ENCODE results near the gene VEPH1.

The VEPH1 gene

DNA sequence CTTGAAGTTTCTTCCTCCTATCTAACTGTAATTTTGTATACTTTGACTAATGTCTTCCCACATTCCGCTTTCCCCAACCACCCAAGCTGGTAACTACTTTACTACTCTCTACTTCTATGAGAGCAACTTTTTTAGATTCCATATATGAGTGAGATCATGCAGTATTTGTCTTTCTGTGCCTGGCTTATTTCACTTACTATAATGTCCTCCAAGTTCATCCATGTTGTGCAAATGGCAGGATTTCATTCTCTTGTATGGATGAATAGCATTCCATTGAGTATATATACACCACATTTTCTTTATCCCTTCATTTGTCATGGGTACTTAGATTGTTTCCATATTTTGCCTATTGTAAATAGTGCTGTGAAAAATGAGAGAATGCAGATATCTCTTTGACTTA, 264.8 kb downstream of the VEPH1 start:
- H3K9ac ChIP-seq (ENCODE audit: low read depth, low read length): no peak overlapping the region
- ATAC-seq (ENCODE audit: insufficient read depth, low read depth) (no peak), DNase-seq (no peak)
- no peak overlapping the region for H3K4me3 ChIP-seq (ENCODE audit: low read depth in 1 of 2, low read length in 2 of 2)
- H2AFZ ChIP-seq (ENCODE audit: low read depth, low read length): no peak overlapping the region
- no peaks in the 10 kb centered on the region for H3K4me1 ChIP-seq (ENCODE audit: insufficient read depth, low read length)
- no peaks in the 10 kb centered on the region for H3K9me3 ChIP-seq (ENCODE audit: insufficient read depth, low read length, severe bottlenecking)
- no peaks in the 10 kb centered on the region for H4K20me1 ChIP-seq (ENCODE audit: insufficient read depth, low read length)
- no peaks in the 10 kb centered on the region for H3K79me2 ChIP-seq (ENCODE audit: insufficient read depth, low read length)
- H3K36me3 ChIP-seq (ENCODE audit: insufficient read depth, low read length): no peaks in the 10 kb centered on the region
- no peak overlapping the region for H3K4me2 ChIP-seq (ENCODE audit: insufficient read depth, low read length)
- no peak overlapping the region for H3K27ac ChIP-seq (ENCODE audit: low read length)
- no peaks in the 10 kb centered on the region for H3K27me3 ChIP-seq (ENCODE audit: insufficient read depth, low read length, poor library complexity)
- TF ChIP-seq, protein P1, sequence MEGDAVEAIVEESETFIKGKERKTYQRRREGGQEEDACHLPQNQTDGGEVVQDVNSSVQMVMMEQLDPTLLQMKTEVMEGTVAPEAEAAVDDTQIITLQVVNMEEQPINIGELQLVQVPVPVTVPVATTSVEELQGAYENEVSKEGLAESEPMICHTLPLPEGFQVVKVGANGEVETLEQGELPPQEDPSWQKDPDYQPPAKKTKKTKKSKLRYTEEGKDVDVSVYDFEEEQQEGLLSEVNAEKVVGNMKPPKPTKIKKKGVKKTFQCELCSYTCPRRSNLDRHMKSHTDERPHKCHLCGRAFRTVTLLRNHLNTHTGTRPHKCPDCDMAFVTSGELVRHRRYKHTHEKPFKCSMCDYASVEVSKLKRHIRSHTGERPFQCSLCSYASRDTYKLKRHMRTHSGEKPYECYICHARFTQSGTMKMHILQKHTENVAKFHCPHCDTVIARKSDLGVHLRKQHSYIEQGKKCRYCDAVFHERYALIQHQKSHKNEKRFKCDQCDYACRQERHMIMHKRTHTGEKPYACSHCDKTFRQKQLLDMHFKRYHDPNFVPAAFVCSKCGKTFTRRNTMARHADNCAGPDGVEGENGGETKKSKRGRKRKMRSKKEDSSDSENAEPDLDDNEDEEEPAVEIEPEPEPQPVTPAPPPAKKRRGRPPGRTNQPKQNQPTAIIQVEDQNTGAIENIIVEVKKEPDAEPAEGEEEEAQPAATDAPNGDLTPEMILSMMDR (IDR thresholded peaks at IDR 0.05; ENCODE audit: borderline replicate concordance, extremely low read depth, low read length, poor library complexity, severe bottlenecking): no peak
- TF ChIP-seq EZH2 (IDR thresholded peaks at IDR 0.05; ENCODE audit: borderline replicate concordance, low read depth, low read length, severe bottlenecking): no peak

- no peaks in the 10 kb centered on the region for H3K4me1 ChIP-seq (ENCODE audit: insufficient read depth, low read length)
- H3K79me2 ChIP-seq (ENCODE audit: insufficient read depth, low read length): no peaks in the 10 kb centered on the region
- DNase-seq (no peak), ATAC-seq (ENCODE audit: insufficient read depth, low read depth) (no peak)
- H3K27ac ChIP-seq (ENCODE audit: low read length): no peak overlapping the region
- no peaks in the 10 kb centered on the region for H3K9me3 ChIP-seq (ENCODE audit: insufficient read depth, low read length, severe bottlenecking)
- H4K20me1 ChIP-seq (ENCODE audit: insufficient read depth, low read length): no peaks in the 10 kb centered on the region
- H3K27me3 ChIP-seq (ENCODE audit: insufficient read depth, low read length, poor library complexity): no peaks in the 10 kb centered on the region
- TF ChIP-seq EZH2 (IDR thresholded peaks at IDR 0.05; ENCODE audit: borderline replicate concordance, low read depth, low read length, severe bottlenecking): no peak
- TF ChIP-seq, protein P1 (IDR thresholded peaks at IDR 0.05; ENCODE audit: borderline replicate concordance, extremely low read depth, low read length, poor library complexity, severe bottlenecking): no peak
- H3K9ac ChIP-seq (ENCODE audit: low read depth, low read length): no peak overlapping the region
- no peak overlapping the region for H3K4me2 ChIP-seq (ENCODE audit: insufficient read depth, low read length)
- no peak overlapping the region for H2AFZ ChIP-seq (ENCODE audit: low read depth, low read length)
- no peaks in the 10 kb centered on the region for H3K36me3 ChIP-seq (ENCODE audit: insufficient read depth, low read length)
- no peak overlapping the region for H3K4me3 ChIP-seq (ENCODE audit: low read depth in 1 of 2, low read length in 2 of 2)
Measured at GRCh38 chr3:157237886-157238285, 265.3 kb downstream of the VEPH1 start.

DNA sequence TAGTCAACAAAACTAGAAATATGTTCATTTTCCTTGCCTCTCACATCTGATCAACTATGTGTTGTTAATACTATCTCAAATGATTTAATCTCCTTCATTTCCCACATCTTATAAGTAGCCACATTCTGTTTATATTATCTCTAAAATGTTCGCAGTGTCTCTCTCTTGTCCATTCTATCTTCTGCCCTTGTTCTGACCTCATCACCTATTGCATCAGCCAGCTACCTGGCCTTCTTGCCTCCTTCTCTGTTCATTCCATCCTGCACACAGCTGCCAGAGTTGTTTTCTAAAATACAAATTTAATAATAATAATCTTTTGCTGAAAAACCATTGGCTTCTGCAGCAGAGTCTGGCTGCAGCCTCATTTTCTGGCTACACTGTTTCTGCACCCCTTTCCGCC, 267.9 kb downstream of the VEPH1 start:
- no peak for ATAC-seq (ENCODE audit: insufficient read depth, low read depth)
- no peak overlapping the region for H3K4me2 ChIP-seq (ENCODE audit: insufficient read depth, low read length)
- TF ChIP-seq EZH2 (IDR thresholded peaks at IDR 0.05; ENCODE audit: borderline replicate concordance, low read depth, low read length, severe bottlenecking): no peak
- TF ChIP-seq, protein P1 (IDR thresholded peaks at IDR 0.05; ENCODE audit: borderline replicate concordance, extremely low read depth, low read length, poor library complexity, severe bottlenecking): no peak
- no peak overlapping the region for H2AFZ ChIP-seq (ENCODE audit: low read depth, low read length)
- no peak overlapping the region for H3K4me3 ChIP-seq (ENCODE audit: low read depth in 1 of 2, low read length in 2 of 2)
- H3K4me1 ChIP-seq (ENCODE audit: insufficient read depth, low read length): no peaks in the 10 kb centered on the region
- no peaks in the 10 kb centered on the region for H3K79me2 ChIP-seq (ENCODE audit: insufficient read depth, low read length)
- H3K9ac ChIP-seq (ENCODE audit: low read depth, low read length): no peak overlapping the region
- H3K27me3 ChIP-seq (ENCODE audit: insufficient read depth, low read length, poor library complexity): no peaks in the 10 kb centered on the region
- no peaks in the 10 kb centered on the region for H4K20me1 ChIP-seq (ENCODE audit: insufficient read depth, low read length)
- H3K9me3 ChIP-seq (ENCODE audit: insufficient read depth, low read length, severe bottlenecking): no peaks in the 10 kb centered on the region
- no peak overlapping the region for H3K27ac ChIP-seq (ENCODE audit: low read length)
- no peak for DNase-seq
- H3K36me3 ChIP-seq (ENCODE audit: insufficient read depth, low read length): no peaks in the 10 kb centered on the region

- TF ChIP-seq, protein P1 (IDR thresholded peaks at IDR 0.05; ENCODE audit: borderline replicate concordance, extremely low read depth, low read length, poor library complexity, severe bottlenecking): no peak
- TF ChIP-seq EZH2 (IDR thresholded peaks at IDR 0.05; ENCODE audit: borderline replicate concordance, low read depth, low read length, severe bottlenecking): no peak
- H3K4me3 ChIP-seq (ENCODE audit: low read depth in 1 of 2, low read length in 2 of 2): no peak overlapping the region
- no peak overlapping the region for H3K27ac ChIP-seq (ENCODE audit: low read length)
- no peaks in the 10 kb centered on the region for H3K27me3 ChIP-seq (ENCODE audit: insufficient read depth, low read length, poor library complexity)
- no peaks in the 10 kb centered on the region for H3K36me3 ChIP-seq (ENCODE audit: insufficient read depth, low read length)
- H3K9ac ChIP-seq (ENCODE audit: low read depth, low read length): no peak overlapping the region
- DNase-seq (no peak), ATAC-seq (ENCODE audit: insufficient read depth, low read depth) (no peak)
- no peak overlapping the region for H3K4me2 ChIP-seq (ENCODE audit: insufficient read depth, low read length)
- H2AFZ ChIP-seq (ENCODE audit: low read depth, low read length): no peak overlapping the region
- no peaks in the 10 kb centered on the region for H4K20me1 ChIP-seq (ENCODE audit: insufficient read depth, low read length)
- H3K79me2 ChIP-seq (ENCODE audit: insufficient read depth, low read length): no peaks in the 10 kb centered on the region
- H3K4me1 ChIP-seq (ENCODE audit: insufficient read depth, low read length): no peaks in the 10 kb centered on the region
- no peaks in the 10 kb centered on the region for H3K9me3 ChIP-seq (ENCODE audit: insufficient read depth, low read length, severe bottlenecking)
Measured at GRCh38 chr3:157233923-157234322, 269.3 kb downstream of the VEPH1 start.

All from DND-41 (cell line).